ENCODE measurements around the gene PRDM16. TPM values are rescaled to one million over a fixed set of nuclear protein-coding genes. Genes with fewer than 3 reads are reported as not detected.

PRDM16 gene
- total RNA-seq, 1 donor, result 6.5 TPM

GRCh38 chr1:3170561-3171453 lies 101.8 kb downstream of the PRDM16 start:
- Histone ChIP-seq H3K27ac (ENCODE audit: low read depth, low read length) (peak overlapping the region; percentile 28), H3K36me3 (ENCODE audit: insufficient read depth, low read length) (no peaks in the 10 kb centered on the region), H2AFZ (ENCODE audit: low read length) (peak overlapping the region; percentile 70), H3K9me3 (ENCODE audit: low read depth, low read length) (no peaks in the 10 kb centered on the region), H3K27me3 (ENCODE audit: insufficient read depth, low read length) (no peaks in the 10 kb centered on the region), H3K4me2 (ENCODE audit: insufficient read depth, low read length) (peak overlapping the region; percentile 82), H4K20me1 (ENCODE audit: insufficient read depth, low read length) (peaks cover 4% of the 10 kb centered on the region), H3K79me2 (ENCODE audit: insufficient read depth, low read length) (no peaks in the 10 kb centered on the region), H3K4me3 (ENCODE audit: insufficient read depth, low read length) (peak overlapping the region; percentile 67), H3K4me1 (ENCODE audit: insufficient read depth, low read length) (peaks cover 22% of the 10 kb centered on the region)
- peak; percentile 98 for DNase-seq (ENCODE audit: insufficient read length, low spot score, missing footprints)
- no peak for TF ChIP-seq CTCF (IDR thresholded peaks at IDR 0.05; ENCODE audit: extremely low read depth, low read depth, low read length)

GRCh38 chr1:3171761-3172160 lies 102.8 kb downstream of the PRDM16 start:
- no peaks in the 10 kb centered on the region for H3K27me3 ChIP-seq (ENCODE audit: insufficient read depth, low read length)

GRCh38 chr1:3172431-3173380 lies 103.7 kb downstream of the PRDM16 start:
- Histone ChIP-seq H3K4me1 (ENCODE audit: insufficient read depth, low read length) (peaks cover 22% of the 10 kb centered on the region), H3K4me3 (ENCODE audit: insufficient read depth, low read length) (no peak overlapping the region), H3K27me3 (ENCODE audit: insufficient read depth, low read length) (no peaks in the 10 kb centered on the region), H3K79me2 (ENCODE audit: insufficient read depth, low read length) (no peaks in the 10 kb centered on the region), H3K9me3 (ENCODE audit: low read depth, low read length) (no peaks in the 10 kb centered on the region), H3K36me3 (ENCODE audit: insufficient read depth, low read length) (no peaks in the 10 kb centered on the region), H3K27ac (ENCODE audit: low read depth, low read length) (no peak overlapping the region), H4K20me1 (ENCODE audit: insufficient read depth, low read length) (peaks cover 8% of the 10 kb centered on the region), H2AFZ (ENCODE audit: low read length) (no peak overlapping the region), H3K4me2 (ENCODE audit: insufficient read depth, low read length) (no peak overlapping the region)
- no peak for TF ChIP-seq CTCF (IDR thresholded peaks at IDR 0.05; ENCODE audit: extremely low read depth, low read depth, low read length)
- no peak for DNase-seq (ENCODE audit: insufficient read length, low spot score, missing footprints)

More at GRCh38 chr1:3171761-3172160, 102.8 kb downstream of the PRDM16 start:
- no peaks in the 10 kb centered on the region for H3K36me3 ChIP-seq (ENCODE audit: insufficient read depth, low read length)
- no peak overlapping the region for H3K4me2 ChIP-seq (ENCODE audit: insufficient read depth, low read length)
- no peak for TF ChIP-seq CTCF (IDR thresholded peaks at IDR 0.05; ENCODE audit: extremely low read depth, low read depth, low read length)
- no peak overlapping the region for H3K27ac ChIP-seq (ENCODE audit: low read depth, low read length)
- peaks cover 22% of the 10 kb centered on the region for H3K4me1 ChIP-seq (ENCODE audit: insufficient read depth, low read length)
- no peak overlapping the region for H2AFZ ChIP-seq (ENCODE audit: low read length)
- H3K9me3 ChIP-seq (ENCODE audit: low read depth, low read length), result no peaks in the 10 kb centered on the region
- H3K4me3 ChIP-seq (ENCODE audit: insufficient read depth, low read length), result no peak overlapping the region
- no peak for DNase-seq (ENCODE audit: insufficient read length, low spot score, missing footprints)
- no peaks in the 10 kb centered on the region for H3K79me2 ChIP-seq (ENCODE audit: insufficient read depth, low read length)
- H4K20me1 ChIP-seq (ENCODE audit: insufficient read depth, low read length), result peaks cover 4% of the 10 kb centered on the region

Measured in osteoblast (primary cell).